ENCODE data around the gene PPP1R12B.
"Not testable (repeated sequence)": the region's sequence is repeated elsewhere in the genome, so short reads cannot be mapped to it uniquely, and the experiment has no call there.

PPP1R12B gene

GRCh38 chr1:202582350-202582749 lies 233.9 kb downstream of the PPP1R12B start:
- peaks cover 12% of the 10 kb centered on the region for H3K4me1 ChIP-seq (ENCODE audit: control insufficient read depth, insufficient read depth, low read length)
- H3K9me3 ChIP-seq (ENCODE audit: control insufficient read depth, insufficient read depth, low read depth, low read length); H3K27ac ChIP-seq (ENCODE audit: extremely low read depth, low read depth, low read length); H3K36me3 ChIP-seq (ENCODE audit: control insufficient read depth in 2 of 2, insufficient read depth in 1 of 2, low read length in 2 of 2); H3K4me3 ChIP-seq (ENCODE audit: low read depth, low read length); POLR2A ChIA-PET: not testable (repeated sequence)
- CTCF ChIA-PET, result interaction anchor here (0.6 to 2.3 kb wide), 3 partner anchors 11 to 243 kb away, joined by 3 to 11 read pairs (median 7); no protein-coding TSS in a partner anchor
- TF ChIP-seq REST (tag by site-specific recombination; IDR thresholded peaks at IDR 0.05), result peak; percentile 84

GRCh38 chr1:202584707-202585589 lies 236.4 kb downstream of the PPP1R12B start:
- Histone ChIP-seq H3K4me1 (ENCODE audit: control insufficient read depth, insufficient read depth, low read length) (peaks cover 5% of the 10 kb centered on the region; the same call in 1 of the 2 replicates), H3K27ac (ENCODE audit: extremely low read depth, low read depth, low read length) (no peak overlapping the region), H3K36me3 (ENCODE audit: control insufficient read depth in 2 of 2, insufficient read depth in 1 of 2, low read length in 2 of 2) (peaks cover 0 to 7% of the 10 kb centered on the region in 2 experiments; a peak in 1 of 3 replicates), H3K9me3 (ENCODE audit: control insufficient read depth, insufficient read depth, low read depth, low read length) (no peaks in the 10 kb centered on the region), H3K4me3 (ENCODE audit: low read depth, low read length) (no peak overlapping the region)
- TF ChIP-seq ZNF398 (tag by site-specific recombination; IDR thresholded peaks at IDR 0.05), result no peak
- TF ChIP-seq ZIC2 (tag by site-specific recombination; IDR thresholded peaks at IDR 0.05), result peak; percentile 45; the same call in 1 of the 2 replicates
- ChIA-PET CTCF (interaction anchor here (0.6 to 3.7 kb wide), 5 partner anchors 8 to 318 kb away, joined by 3 to 20 read pairs (median 4); no protein-coding TSS in a partner anchor), POLR2A (no interaction called here)

- H3K4me3 ChIP-seq (ENCODE audit: low read depth, low read length), result no peak overlapping the region
- CTCF ChIA-PET, result interaction anchor here (0.6 to 3.7 kb wide), 5 partner anchors 8 to 318 kb away, joined by 3 to 20 read pairs (median 4); no protein-coding TSS in a partner anchor
- H3K4me1 ChIP-seq (ENCODE audit: control insufficient read depth, insufficient read depth, low read length), result peaks cover 5% of the 10 kb centered on the region; the same call in 1 of the 2 replicates
- H3K9me3 ChIP-seq (ENCODE audit: control insufficient read depth, insufficient read depth, low read depth, low read length), result no peaks in the 10 kb centered on the region
- POLR2A ChIA-PET, result no interaction called here
- H3K27ac ChIP-seq (ENCODE audit: extremely low read depth, low read depth, low read length), result no peak overlapping the region
- H3K36me3 ChIP-seq (ENCODE audit: control insufficient read depth in 2 of 2, insufficient read depth in 1 of 2, low read length in 2 of 2), result peaks cover 0 to 6% of the 10 kb centered on the region in 2 experiments; a peak in 1 of 3 replicates
- TF ChIP-seq ZNF266 (tag by site-specific recombination; IDR thresholded peaks at IDR 0.05; ENCODE audit: low read depth) (no peak), TSHZ1 (tag by site-specific recombination; IDR thresholded peaks at IDR 0.05; ENCODE audit: borderline replicate concordance) (no peak), ZBTB7A (tag by site-specific recombination; IDR thresholded peaks at IDR 0.05; ENCODE audit: low read depth) (no peak), ZNF341 (tag by site-specific recombination; IDR thresholded peaks at IDR 0.05; ENCODE audit: low read depth) (no peak), ZBTB11 (tag by site-specific recombination; conservative IDR thresholded peaks at IDR 0.05; ENCODE audit: low read depth) (no peak), SALL2 (tag by site-specific recombination; IDR thresholded peaks at IDR 0.05; ENCODE audit: borderline replicate concordance) (no peak), ZFP41 (tag by site-specific recombination; IDR thresholded peaks at IDR 0.05; ENCODE audit: borderline replicate concordance) (no peak), ZFP69B (tag by site-specific recombination; IDR thresholded peaks at IDR 0.05) (no peak), ZNF785 (tag by site-specific recombination; IDR thresholded peaks at IDR 0.05) (no peak), ZNF561 (tag by site-specific recombination; IDR thresholded peaks at IDR 0.05; ENCODE audit: borderline replicate concordance) (no peak), AEBP2 (tag by site-specific recombination; IDR thresholded peaks at IDR 0.05; ENCODE audit: borderline replicate concordance) (no peak)
These were observed 237.1 kb downstream of the PPP1R12B start for GRCh38 chr1:202585590-202585933.
